HepG2 (cell line): ENCODE results near the gene BTG4. TPM values are rescaled to one million over a fixed set of nuclear protein-coding genes. Genes with fewer than 3 reads are reported as not detected.

ENCODE experiments used
- IRF9 ChIP-seq: sonication (generic); formaldehyde crosslinking; IDR thresholded peaks from 2 replicates; pipeline ENCODE4 v1.8.0; 2022; ENCODE audit warnings: missing genetic modification reagents, mild to moderate bottlenecking, borderline replicate concordance
- NFATC3 ChIP-seq: sonication (generic); formaldehyde crosslinking; IDR thresholded peaks from 2 replicates; pipeline ENCODE4 v1.5.1; 2020; ENCODE audit warnings: mild to moderate bottlenecking, missing genetic modification reagents
- PLRG1 ChIP-seq: fragments of 450-650 bp; conservative IDR thresholded peaks from 2 replicates; pipeline ENCODE4 v1.6.1; 2016
- POLR2AphosphoS5 ChIP-seq: IDR thresholded peaks from 2 replicates; pipeline ENCODE4 v1.6.1; 2012; ENCODE audit warnings: low read depth, low read length
- SALL1 ChIP-seq: sonication (generic); formaldehyde crosslinking; IDR thresholded peaks from 2 replicates; pipeline ENCODE4 v1.8.0; 2022; ENCODE audit warnings: mild to moderate bottlenecking, missing genetic modification reagents
- TFAP4 ChIP-seq: sonication (generic); IDR thresholded peaks from 2 replicates; pipeline ENCODE4 v1.6.1; 2016; ENCODE audit warnings: low read depth, borderline replicate concordance
- ZFP36L1 ChIP-seq: sonication (generic); formaldehyde crosslinking; IDR thresholded peaks from 2 replicates; pipeline ENCODE4 v1.8.0; 2022; ENCODE audit warnings: mild to moderate bottlenecking, missing genetic modification reagents, moderate library complexity
- ZMAT3 ChIP-seq: sonication (generic); formaldehyde crosslinking; conservative IDR thresholded peaks from 2 replicates; pipeline ENCODE4 v1.7.0; 2021; ENCODE audit warnings: missing genetic modification reagents
- ZNF263 ChIP-seq: sonication (generic); formaldehyde crosslinking; IDR thresholded peaks from 2 replicates; pipeline ENCODE4 v1.4.0; 2020; ENCODE audit warnings: missing genetic modification reagents
- polyA plus RNA-seq, 8 experiments: library from polyadenylated mRNA; depleted of rRNA in 3 of 8; stranded (reverse) in 7 of 8; unstranded in 1 of 8; fragments of >200 nt; fragmentation: Illumina TruSeq in 4 of 8; extraction: Trizol in 4 of 8; gene quantifications; 2 replicates each; pipeline versions ENCODE4 v1.2.1 to v1.2.3, GENCODE V29; 2011 to 2016; ENCODE audit warnings: low read depth in 4 of 8, missing spikeins in 1 of 8, mixed read lengths in 1 of 8; ENCODE audit not compliant: insufficient read depth in 1 of 8
- total RNA-seq, 5 experiments: library from RNA; depleted of rRNA; stranded (reverse); fragments of >200 nt; fragmentation: Illumina TruSeq; extraction: Trizol; gene quantifications; 2 replicates each; pipeline ENCODE4 v1.2.3, GENCODE V29; 2016; ENCODE audit warnings: low read depth in 1 of 5
- TF ChIP-seq, protein P1 (sequence below), 2 experiments: sonication (generic) in 1 of 2; formaldehyde crosslinking in 1 of 2; IDR thresholded peaks; 2 replicates each; pipeline versions ENCODE4 v1.4.0 to v1.6.1; 2018 to 2020; ENCODE audit warnings: missing genetic modification reagents in 2 of 2, borderline replicate concordance in 1 of 2, low read depth in 1 of 2, mild to moderate bottlenecking in 1 of 2, missing biosample characterization in 1 of 2

BTG4 gene
- total and polyA plus RNA-seq, 2 of the 13 experiments (the other 11 are each of a cell fraction or from before 2014, with no cell fraction given) = not detected

DNA sequence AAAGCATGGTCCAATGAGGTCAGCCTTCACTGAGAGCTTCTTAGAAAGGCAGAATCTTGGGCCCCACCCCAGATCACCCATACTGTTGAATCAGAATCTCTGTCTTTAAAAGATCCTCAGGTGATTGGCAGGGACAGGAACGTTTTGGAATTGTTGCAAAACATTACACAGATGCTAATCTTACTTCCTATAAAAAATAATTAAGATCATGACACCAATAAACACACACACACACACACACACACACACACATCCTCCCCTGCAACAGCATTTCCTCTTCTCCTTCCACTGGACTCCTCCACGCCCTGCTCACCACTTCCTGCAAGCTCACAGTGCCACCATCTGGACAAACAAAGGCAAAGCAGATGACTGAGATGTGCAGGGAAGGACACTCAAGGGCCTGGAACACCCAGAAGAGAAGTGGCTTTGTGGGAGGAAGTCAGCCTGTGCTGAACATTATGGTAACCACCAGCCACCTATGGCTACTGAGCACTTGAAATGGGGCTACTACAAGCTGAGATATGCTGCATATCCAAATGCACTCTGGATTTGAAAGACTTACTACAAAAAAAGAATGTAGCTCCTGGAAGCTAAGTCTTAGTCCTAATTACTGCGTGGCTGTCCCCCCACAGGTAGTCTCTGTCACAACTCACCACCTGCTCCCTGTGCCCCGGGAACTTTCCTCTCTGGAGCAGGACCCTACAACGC is 65.6 kb downstream of the BTG4 start (continued):
- TF ChIP-seq SALL1 (CRISPR knock-in tag) = peak; percentile 44; the same call in 1 of the 2 replicates
- no peak for TF ChIP-seq POLR2AphosphoS5
- peak; percentile 22; the same call in 1 of the 2 replicates for TF ChIP-seq TFAP4
- no peak for TF ChIP-seq ZFP36L1
- no peak for TF ChIP-seq IRF9 (CRISPR knock-in tag)
- no peak for TF ChIP-seq PLRG1
- TF ChIP-seq ZMAT3 (CRISPR knock-in tag) = no peak
- TF ChIP-seq, protein P1, sequence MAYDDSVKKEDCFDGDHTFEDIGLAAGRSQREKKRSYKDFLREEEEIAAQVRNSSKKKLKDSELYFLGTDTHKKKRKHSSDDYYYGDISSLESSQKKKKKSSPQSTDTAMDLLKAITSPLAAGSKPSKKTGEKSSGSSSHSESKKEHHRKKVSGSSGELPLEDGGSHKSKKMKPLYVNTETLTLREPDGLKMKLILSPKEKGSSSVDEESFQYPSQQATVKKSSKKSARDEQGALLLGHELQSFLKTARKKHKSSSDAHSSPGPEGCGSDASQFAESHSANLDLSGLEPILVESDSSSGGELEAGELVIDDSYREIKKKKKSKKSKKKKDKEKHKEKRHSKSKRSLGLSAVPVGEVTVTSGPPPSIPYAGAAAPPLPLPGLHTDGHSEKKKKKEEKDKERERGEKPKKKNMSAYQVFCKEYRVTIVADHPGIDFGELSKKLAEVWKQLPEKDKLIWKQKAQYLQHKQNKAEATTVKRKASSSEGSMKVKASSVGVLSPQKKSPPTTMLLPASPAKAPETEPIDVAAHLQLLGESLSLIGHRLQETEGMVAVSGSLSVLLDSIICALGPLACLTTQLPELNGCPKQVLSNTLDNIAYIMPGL (CRISPR knock-in tag; IDR thresholded peaks at IDR 0.05; ENCODE audit: borderline replicate concordance in 1 of 2, low read depth in 1 of 2) = peak in 1 of 2 experiments; percentile 74; a peak in 1 of 4 replicates
- peak; percentile 74 for TF ChIP-seq ZNF263
- 0 out of 2 replicates have a peak, but pooled peaks have one; percentile 30 for TF ChIP-seq NFATC3 (CRISPR knock-in tag)
